Jurkat, Clone E6-1 (cell line): Measurements from ENCODE around the gene EAF1.
"Not testable (repeated sequence)": the region's sequence is repeated elsewhere in the genome, so short reads cannot be mapped to it uniquely, and the experiment has no call there.

ENCODE experiments used
- DNase-seq: peaks from one replicate; pipeline ENCODE4 v3.0.0-alpha.2; 2011; ENCODE audit warnings: low read depth, low spot score
- H3K4me3 ChIP-seq: 2 replicates; pipeline ENCODE4 v1.5.1; 2011; ENCODE audit warnings: mild to moderate bottlenecking, low read length, control low read depth, moderate library complexity

The EAF1 gene

DNA sequence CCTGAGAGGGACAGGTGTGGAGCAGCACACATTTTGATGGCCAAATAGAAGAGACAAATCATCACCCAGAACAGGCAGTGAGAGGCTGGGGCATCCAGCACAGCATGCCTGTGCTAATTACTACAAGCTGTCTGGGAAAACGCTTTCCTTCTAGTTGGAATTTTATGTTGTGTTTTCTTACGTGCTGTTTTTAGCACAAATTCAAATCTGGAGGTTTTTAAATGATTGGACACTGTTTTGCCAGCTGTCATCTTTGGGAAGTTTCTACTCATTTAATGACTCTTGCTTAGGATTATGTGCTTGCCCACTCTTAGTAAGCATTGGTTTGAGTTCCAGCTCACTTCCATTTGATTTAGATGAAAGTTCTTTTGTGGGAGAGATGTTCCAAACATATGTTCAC lies 43.5 kb downstream of the EAF1 start:
- DNase-seq: no peak
- no peak overlapping the region for H3K4me3 ChIP-seq

DNA sequence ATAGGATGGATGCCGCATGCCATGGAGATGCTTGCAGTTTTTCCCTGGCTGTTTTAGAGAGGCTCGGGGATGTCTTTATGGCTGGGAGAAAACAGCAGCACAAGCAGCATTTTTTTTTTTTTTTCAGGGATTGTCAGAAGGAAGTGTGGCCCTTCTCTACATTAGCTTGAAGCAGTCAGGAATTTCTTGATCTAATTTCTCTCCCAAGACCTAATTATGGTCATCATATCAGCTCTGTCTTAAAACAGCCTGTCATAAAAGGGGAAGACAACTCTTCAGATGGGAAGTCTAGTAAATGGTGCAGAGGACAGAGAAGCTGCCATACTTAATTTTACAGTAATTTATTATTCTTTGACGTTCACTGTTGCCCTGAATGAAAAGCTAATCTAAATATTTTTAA lies 44.5 kb downstream of the EAF1 start:
- DNase-seq: no peak
- no peak overlapping the region for H3K4me3 ChIP-seq

DNA sequence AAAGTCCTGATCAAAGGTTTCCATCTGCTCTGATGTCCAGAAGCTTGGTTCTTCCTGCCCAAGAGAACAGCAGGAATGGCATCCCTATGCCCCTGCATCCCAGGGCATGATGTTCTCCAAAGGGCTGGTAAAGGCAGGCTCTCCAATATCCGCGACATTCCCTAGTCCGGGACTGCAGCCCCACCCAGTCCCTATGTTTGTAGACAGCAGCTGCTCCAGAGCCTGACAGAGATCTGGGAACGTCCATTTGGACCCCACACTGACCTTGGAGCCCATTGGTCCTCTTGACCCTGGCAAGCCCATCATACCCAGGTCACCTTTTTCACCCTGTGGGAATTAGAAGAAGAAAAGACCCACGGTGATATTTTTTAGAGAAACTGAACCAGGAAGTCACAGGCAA lies 47.8 kb downstream of the EAF1 start:
- no peak overlapping the region for H3K4me3 ChIP-seq
- no peak for DNase-seq

DNA sequence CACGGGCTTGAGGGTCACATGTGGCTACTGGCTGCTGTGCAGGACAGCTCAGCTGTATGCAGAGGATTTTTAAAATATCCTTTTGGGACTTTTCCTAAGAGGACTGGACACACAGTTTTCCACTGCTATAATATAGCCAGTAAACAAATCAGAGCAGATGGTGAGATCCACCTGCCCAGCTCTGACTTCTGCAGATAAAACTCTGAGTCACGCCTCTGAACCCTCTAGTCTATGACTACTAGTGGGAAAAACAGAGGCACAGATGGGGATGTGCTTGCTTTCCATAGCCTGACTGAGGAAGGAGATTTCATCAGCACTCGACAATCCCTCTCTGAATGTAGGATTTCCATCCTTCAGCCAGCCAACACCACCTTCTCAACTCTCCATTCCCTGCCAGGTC lies 49.0 kb downstream of the EAF1 start:
- DNase-seq: no peak
- no peak overlapping the region for H3K4me3 ChIP-seq

DNA sequence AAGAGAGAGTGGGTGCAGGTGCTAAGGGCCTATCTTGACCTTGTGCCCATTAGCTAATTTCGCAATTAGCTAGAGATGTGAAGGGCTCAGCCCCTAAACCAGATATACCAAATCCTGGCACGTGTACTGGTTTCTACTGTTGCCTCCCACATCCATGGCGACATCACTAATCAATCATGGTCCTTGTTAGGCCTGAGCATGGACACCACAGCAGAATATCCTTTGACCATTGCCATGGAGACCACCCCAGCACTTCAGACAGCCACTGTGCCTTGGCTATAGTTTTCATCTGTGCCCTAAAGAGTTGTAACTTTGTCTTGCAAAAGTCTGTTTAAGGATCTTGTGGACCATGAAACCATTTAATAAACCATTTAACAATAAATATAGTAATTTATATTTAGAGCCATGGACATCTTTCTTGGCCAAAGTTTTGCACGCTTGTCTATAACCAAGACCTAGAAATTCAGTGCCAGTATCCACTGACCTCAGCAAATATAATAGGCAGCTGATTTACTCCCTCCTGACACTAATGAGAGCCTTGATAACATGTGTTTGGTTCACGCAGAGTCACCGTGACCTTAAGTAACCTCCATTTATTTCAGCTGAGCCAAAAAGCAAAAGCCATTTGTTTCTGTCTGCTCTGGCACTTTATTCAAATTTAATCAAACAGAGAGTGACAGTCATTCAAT lies 50.7 kb downstream of the EAF1 start:
- no peak for DNase-seq
- no peak overlapping the region for H3K4me3 ChIP-seq

DNA sequence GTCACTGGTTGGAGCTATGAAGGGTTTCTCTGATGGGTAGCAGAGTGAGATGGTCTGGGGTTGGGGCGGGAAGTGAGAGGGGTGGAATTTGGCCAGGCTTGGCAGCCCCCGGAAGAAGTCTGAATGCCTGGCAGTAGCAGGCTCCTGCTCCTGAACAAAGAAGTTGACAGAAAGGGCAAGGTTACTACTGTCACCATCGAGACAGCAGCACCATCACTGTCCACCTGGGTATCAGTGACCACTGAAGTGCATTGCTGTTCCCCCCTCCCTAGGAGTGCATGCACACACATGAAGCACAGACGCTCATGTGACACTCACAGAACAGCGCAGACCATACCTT lies 51.2 kb downstream of the EAF1 start:
- DNase-seq: no peak
- no peak overlapping the region for H3K4me3 ChIP-seq

DNA sequence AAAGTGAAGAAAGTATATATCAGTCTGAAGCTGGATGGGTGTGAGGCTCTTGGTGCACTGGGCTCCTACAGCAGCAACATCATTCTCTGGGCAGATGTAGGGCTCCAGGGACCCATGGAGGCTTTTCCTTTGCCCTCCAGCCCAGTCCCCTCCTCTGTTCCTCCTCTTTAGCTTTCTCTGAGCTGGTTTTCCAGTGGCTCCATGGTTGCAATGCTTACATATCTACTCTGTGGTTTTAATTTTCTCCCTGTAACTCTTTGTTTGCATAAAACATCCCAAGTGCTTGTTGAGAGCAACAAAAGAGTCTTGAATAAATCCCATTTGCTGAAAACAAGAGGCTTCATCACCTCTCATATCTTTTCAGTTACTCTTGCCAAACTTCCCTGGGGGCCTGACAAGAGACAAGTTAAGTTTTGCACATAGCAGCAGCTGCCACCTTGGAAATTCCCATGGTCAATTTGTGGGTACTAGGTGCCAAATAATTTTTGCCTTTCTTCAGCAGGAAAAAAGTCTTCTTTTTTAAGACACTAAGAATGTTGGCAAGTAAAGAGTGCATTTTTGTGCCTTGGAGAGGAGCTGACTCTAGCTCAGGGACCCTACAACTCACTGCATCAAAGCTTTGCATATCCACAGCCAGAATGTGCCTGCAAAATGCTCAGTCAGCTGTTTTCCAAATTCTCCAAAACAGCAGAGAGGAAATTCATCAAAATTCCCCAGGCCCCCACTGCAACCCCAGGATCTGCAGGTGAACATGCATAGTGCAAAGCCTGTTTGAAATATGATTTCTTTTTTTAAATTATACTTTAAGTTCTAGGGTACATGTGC lies 52.2 kb downstream of the EAF1 start:
- no peak for DNase-seq
- H3K4me3 ChIP-seq: no peak overlapping the region

DNA sequence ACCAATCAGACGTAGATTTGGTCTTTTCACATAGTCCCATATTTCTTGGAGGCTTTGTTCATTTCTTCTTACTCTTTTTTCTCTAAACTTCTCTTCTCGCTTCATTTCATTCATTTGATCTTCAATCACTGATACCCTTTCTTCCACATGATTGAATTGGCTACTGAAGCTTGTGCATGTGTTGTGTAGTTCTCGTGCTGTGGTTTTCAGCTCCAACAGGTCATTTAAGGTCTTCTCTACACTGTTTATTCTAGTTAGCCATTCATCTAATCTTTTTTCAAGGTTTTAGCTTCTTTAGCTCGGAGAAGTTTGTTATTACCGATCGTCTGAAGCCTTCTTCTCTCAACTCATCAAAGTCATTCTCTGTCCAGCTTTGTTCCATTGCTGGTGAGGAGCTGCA lies 57.2 kb downstream of the EAF1 start:
- DNase-seq, H3K4me3 ChIP-seq: not testable (repeated sequence)

DNA sequence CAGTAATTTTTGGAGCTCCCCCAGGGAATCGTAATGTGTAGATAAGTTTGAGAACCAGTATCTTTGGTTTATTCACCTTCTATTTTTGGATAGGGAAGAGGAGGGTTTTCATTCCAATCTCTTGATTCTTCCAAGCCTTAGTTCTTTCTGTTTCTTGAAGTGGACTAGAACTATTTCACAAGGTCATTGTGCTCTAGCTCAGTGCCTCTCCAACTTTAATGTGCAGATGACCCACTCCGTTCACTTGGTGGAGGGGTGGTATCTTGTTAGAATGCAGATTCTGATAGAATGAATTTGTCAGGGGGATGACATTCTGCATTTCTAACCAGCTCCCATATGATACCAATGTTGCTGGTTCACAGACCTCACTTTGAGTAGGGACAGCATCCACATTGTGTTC lies 58.6 kb downstream of the EAF1 start:
- no peak overlapping the region for H3K4me3 ChIP-seq
- DNase-seq: no peak

DNA sequence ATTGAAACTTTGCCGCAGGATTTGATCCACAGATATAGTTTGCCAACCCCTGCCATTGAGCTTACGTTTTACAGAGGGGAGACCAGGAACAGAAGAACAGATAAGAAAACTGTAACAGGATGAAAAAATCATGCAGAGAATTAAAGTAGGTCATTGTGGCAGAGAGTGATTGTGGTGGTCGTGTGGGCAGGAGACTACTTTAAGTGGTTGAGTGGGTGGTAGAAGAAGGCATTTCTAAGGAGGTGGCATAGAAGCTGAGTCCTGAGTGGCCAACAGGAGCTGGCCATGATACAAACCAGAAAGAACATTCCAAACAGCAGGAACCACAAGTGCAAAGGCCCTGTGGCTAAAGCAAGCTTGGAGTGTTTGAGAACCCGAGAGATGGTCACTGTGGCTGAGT lies 59.6 kb downstream of the EAF1 start:
- DNase-seq: no peak
- no peak overlapping the region for H3K4me3 ChIP-seq

DNA sequence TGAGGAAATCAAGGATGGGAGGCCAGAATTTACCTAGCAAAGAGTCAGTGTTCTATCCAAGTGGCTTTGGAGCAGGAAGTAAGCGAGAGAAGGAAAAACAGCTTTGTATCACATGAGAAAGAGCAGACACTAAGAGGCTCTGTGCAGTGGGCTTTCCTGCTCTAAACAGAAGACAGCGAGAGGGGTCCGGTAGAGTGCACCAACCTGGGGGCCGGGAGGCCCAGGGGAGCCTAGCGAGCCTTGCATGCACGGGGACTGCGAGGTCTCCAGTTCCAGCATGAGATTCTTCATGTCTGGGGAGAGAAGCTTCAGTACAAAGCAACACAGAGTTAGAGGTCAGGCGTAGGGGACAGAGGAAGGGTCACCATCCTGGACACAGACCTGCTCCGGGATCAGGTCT lies 60.6 kb downstream of the EAF1 start:
- no peak for DNase-seq
- no peak overlapping the region for H3K4me3 ChIP-seq

DNA sequence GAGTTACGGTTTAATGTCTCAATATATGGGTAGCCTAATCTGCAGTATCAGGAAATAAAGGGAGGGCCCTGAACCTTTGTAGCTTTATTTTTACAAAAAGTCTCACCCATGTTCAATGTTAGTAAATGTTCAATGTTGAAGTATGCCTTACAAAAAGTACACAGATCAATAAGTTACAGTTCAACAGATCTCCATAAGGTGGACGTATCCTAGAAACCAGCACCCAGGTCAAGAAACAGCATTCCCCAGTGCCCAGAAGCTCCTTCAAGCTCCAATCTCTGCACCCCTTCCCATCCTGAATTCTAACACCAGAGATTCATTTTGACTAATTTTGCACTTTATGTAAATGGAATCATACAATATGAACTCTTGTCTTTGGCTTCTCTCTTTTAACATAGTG lies 62.8 kb downstream of the EAF1 start:
- no peak overlapping the region for H3K4me3 ChIP-seq
- DNase-seq: no peak

DNA sequence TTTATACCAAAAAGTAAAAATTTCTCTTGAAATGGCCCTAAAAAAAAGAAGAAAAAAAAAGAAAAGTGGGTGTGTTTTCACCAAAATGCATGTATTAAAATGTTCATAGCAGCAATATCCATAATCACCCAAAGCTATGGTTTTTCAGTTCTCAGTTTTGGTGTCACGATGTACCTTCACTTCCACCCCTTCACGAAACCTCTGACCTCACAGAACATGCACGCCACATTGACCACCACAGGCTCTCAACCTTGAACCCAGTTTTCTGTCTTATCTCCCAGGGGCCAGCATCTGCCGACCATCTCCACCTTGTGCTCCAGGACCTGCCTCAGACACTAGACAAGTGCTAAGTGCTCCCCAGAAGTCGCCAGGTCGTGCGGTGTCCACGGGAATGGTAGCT lies 63.7 kb downstream of the EAF1 start:
- no peak for DNase-seq
- no peak overlapping the region for H3K4me3 ChIP-seq
